PC-3 (cell line): Measurements from ENCODE around the gene LRP5. TPM values are rescaled to one million over a fixed set of nuclear protein-coding genes. Genes with fewer than 3 reads are reported as not detected.

Source experiments
- ATAC-seq: fragments of 200-7000 bp; cut with Tn5 transposase; 2 replicates; pipeline ENCODE4 v1.9.1; 2020; ENCODE audit warnings: mild to moderate bottlenecking, moderate library complexity
- BruUV-seq: library from RNA; stranded (reverse); fragments of 400-500 nt; replicated peaks from 2 replicates; lab custom pipeline; 2021; lab: Mats Ljungman, UMichigan
- CTCF ChIA-PET: fragments of 300-600 bp; sonication (Branson Sonifier 250); formaldehyde crosslinking; loops from one replicate; lab custom pipeline; 2022; ENCODE audit warnings: antibody characterized with exemption; lab: Charles Lee
- POLR2A ChIA-PET: fragments of 300-600 bp; sonication (Branson Sonifier 250); formaldehyde crosslinking; loops from one replicate; lab custom pipeline; 2022; ENCODE audit warnings: antibody characterized with exemption; ENCODE audit not compliant: unreplicated experiment; lab: Charles Lee
- DNase-seq: peaks from one replicate; pipeline ENCODE4 v3.0.0-alpha.2; 2015
- H2AFZ ChIP-seq: fragments of 300-600 bp; sonication (generic); 2 replicates; pipeline ENCODE4 v1.6.0; 2016; ENCODE audit warnings: antibody characterized with exemption, low read length
- H3F3A ChIP-seq: fragments of 300-600 bp; sonication (generic); one replicate; pipeline ENCODE4 v1.6.0; 2017; ENCODE audit warnings: antibody characterized with exemption, low read length, control low read depth, mild to moderate bottlenecking; ENCODE audit not compliant: unreplicated experiment
- H3K27ac ChIP-seq: fragments of 300-600 bp; sonication (generic); 2 replicates; pipeline ENCODE4 v1.5.1; 2016; ENCODE audit warnings: mild to moderate bottlenecking, low read length
- H3K27me3 ChIP-seq: fragments of 300-600 bp; sonication (generic); 2 replicates; pipeline ENCODE4 v1.6.1; 2016; ENCODE audit warnings: low read length, mixed read lengths
- H3K36me3 ChIP-seq: fragments of 300-600 bp; sonication (generic); 2 replicates; pipeline ENCODE4 v1.6.1; 2016; ENCODE audit warnings: low read depth, mixed run types, low read length, mixed read lengths
- H3K4me1 ChIP-seq: fragments of 300-600 bp; sonication (generic); 2 replicates; pipeline ENCODE4 v1.5.1; 2016; ENCODE audit warnings: low read length; ENCODE audit not compliant: insufficient read depth
- H3K4me2 ChIP-seq: fragments of 300-600 bp; sonication (generic); 2 replicates; pipeline ENCODE4 v1.6.0; 2016; ENCODE audit warnings: low read length
- H3K4me3 ChIP-seq: fragments of 300-600 bp; sonication (generic); 2 replicates; pipeline ENCODE4 v1.5.1; 2016; ENCODE audit warnings: mild to moderate bottlenecking, low read length, mixed read lengths
- H3K79me2 ChIP-seq: fragments of 300-600 bp; sonication (generic); 2 replicates; pipeline ENCODE4 v1.6.1; 2017; ENCODE audit warnings: low read length, mixed read lengths
- H3K9ac ChIP-seq: fragments of 300-600 bp; sonication (generic); 2 replicates; pipeline ENCODE4 v1.6.0; 2016; ENCODE audit warnings: mild to moderate bottlenecking, low read length
- H3K9me2 ChIP-seq: fragments of 300-600 bp; sonication (generic); replicated peaks from 2 replicates; pipeline ENCODE4 v1.6.1; 2016; ENCODE audit warnings: mixed run types, low read length, mixed read lengths
- H3K9me3 ChIP-seq: fragments of 300-600 bp; sonication (generic); 2 replicates; pipeline ENCODE4 v1.6.1; 2016; ENCODE audit warnings: low read length, mixed read lengths
- H4K20me1 ChIP-seq: fragments of 300-600 bp; sonication (generic); 2 replicates; pipeline ENCODE4 v1.6.1; 2016; ENCODE audit warnings: low read length, mixed read lengths
- CTCF ChIP-seq: fragments of 300-600 bp; sonication (generic); conservative IDR thresholded peaks from 2 replicates; pipeline ENCODE4 v1.5.1; 2017; ENCODE audit warnings: antibody characterized with exemption, low read depth, mild to moderate bottlenecking, low read length
- EZH2 ChIP-seq: fragments of 300-600 bp; sonication (generic); IDR thresholded peaks from one replicate; pipeline ENCODE4 v1.6.1; 2017; ENCODE audit warnings: antibody characterized with exemption, mild to moderate bottlenecking, low read length; ENCODE audit not compliant: unreplicated experiment
- EZH2phosphoT487 ChIP-seq: fragments of 300-600 bp; sonication (generic); IDR thresholded peaks from 2 replicates; pipeline ENCODE4 v1.6.1; 2018; ENCODE audit warnings: mild to moderate bottlenecking, antibody characterized with exemption, low read length, borderline replicate concordance
- intact Hi-C: fragments of 100-400 bp; cut with micrococcal nuclease; formaldehyde crosslinking; loops from 2 replicates; pipeline ENCODE4 v1.9.0; 2023
- total RNA-seq: library from RNA; depleted of rRNA; stranded (reverse); fragments of >200 nt; gene quantifications from 2 replicates; pipeline ENCODE4 v1.2.3, GENCODE V29; 2014

Gene LRP5
- total RNA-seq, 1 experiment from 2014 or later: 64.3 TPM

DNA sequence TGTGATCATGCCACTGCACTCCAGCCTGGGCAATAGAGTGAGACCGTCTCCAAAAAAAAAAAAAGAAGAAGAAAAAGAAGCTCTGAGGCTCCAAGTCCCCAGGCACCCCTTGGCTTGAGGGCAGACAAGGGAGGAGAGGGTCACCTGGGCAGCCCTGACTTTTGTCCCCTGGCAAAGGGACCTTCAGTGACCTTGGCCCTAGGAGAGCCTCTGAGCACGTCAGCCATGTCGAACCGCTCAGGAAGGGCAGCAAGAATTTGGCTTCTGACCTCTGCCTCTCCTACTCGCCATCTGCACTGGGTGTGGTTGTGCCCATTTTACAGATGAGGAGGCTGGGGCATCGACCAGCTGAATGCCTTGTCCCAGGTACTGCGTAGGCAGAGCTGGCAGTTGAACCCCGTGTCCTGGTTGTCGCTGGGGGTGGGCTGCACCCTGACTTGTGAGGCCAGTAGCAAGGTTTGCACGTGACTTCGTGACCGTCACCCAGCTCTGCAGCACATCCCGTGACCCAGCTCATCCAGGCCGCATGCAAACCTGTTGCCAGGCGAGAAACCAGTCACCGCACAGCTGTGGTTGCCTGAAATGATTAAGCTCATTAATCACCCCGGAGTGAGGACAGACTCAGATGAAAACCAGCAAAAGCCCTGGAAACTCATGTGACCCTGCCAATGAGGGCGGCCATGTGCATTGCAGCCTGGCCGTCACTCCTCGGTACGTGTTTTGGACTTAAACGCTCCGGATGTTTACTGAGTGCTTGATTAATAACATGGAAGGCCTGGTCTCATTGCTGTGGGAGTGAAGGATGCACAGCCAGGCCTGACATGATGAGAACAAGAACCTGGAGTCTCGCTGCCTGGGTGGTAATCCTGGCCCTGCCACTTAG lies 100.4 kb downstream of the LRP5 start:
- Histone ChIP-seq H3K4me2 (no peak overlapping the region), H3K79me2 (no peaks in the 10 kb centered on the region), H3K9me3 (no peaks in the 10 kb centered on the region), H3K27me3 (no peaks in the 10 kb centered on the region), H3K9me2 (no peaks in the 10 kb centered on the region), H3K4me1 (no peaks in the 10 kb centered on the region), H2AFZ (no peak overlapping the region), H4K20me1 (no peaks in the 10 kb centered on the region), H3F3A (no peaks in the 10 kb centered on the region), H3K36me3 (peaks cover 47% of the 10 kb centered on the region; the same call in 1 of the 2 replicates), H3K4me3 (no peak overlapping the region), H3K27ac (no peak overlapping the region), H3K9ac (no peak overlapping the region)
- POLR2A ChIA-PET: interaction anchor here (0.6 kb wide), 1 partner anchor 710 kb away, joined by 3 read pairs; no protein-coding TSS in a partner anchor
- no peak for TF ChIP-seq EZH2
- ATAC-seq: no peak
- intact Hi-C loops: no loop called here
- DNase-seq: no peak
- CTCF ChIA-PET: no interaction called here
- no TSS peak for BruUV-seq

- Histone ChIP-seq H3K4me3 (no peak overlapping the region), H2AFZ (no peak overlapping the region), H3K9ac (no peak overlapping the region), H3K9me3 (no peaks in the 10 kb centered on the region), H3K9me2 (no peaks in the 10 kb centered on the region), H4K20me1 (no peaks in the 10 kb centered on the region), H3K4me1 (no peaks in the 10 kb centered on the region), H3K27me3 (no peaks in the 10 kb centered on the region), H3K36me3 (peaks cover 50% of the 10 kb centered on the region), H3F3A (no peaks in the 10 kb centered on the region), H3K79me2 (no peaks in the 10 kb centered on the region), H3K4me2 (no peak overlapping the region), H3K27ac (no peak overlapping the region)
- POLR2A ChIA-PET: no interaction called here
- BruUV-seq: no TSS peak
- no peak for ATAC-seq
- TF ChIP-seq CTCF (no peak), EZH2 (no peak), EZH2phosphoT487 (no peak)
- intact Hi-C loops: no loop called here
- CTCF ChIA-PET: no interaction called here
- no peak for DNase-seq
Measured at GRCh38 chr11:68413591-68413999, 101.2 kb downstream of the LRP5 start.

DNA sequence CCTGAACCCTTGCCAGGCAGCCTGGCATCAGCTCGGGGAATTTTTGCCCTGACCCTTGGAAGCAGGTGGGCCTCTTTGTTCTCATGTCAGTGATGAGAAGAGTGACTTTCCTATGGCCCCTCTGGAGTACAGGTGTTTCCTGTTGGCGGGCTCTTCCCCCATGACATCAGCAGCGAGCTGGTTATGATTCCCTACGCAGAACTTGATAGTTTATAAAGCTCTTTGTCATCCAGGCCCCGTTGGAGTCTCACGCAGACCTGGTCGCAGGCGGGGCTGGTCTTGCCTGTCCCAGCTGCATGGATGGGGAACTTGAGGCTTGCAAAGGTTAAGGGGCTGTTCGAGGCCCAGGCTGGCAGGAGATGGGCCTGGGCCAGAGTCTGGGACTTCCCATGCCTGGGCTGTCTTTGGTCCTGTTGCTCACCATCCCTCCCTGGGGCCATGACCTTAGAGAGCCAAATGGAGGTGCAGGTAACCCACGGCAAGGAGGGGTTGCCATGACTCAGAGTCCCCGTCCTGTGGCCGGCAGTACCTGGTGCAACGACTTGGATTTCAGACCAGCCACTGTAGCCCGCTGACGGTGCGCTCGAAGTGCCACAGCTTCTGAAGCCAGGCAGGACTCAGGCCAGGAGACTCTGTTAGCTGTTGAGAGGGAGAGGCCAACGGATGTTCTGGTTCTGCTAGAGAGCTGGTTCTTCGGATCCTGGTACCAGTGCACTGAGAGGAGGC lies 102.3 kb downstream of the LRP5 start:
- H3K36me3 ChIP-seq: peaks cover 50% of the 10 kb centered on the region

More for the DNA sequence above, 102.3 kb downstream of the LRP5 start:
- POLR2A ChIA-PET: no interaction called here
- no peaks in the 10 kb centered on the region for H3K9me2 ChIP-seq
- no peaks in the 10 kb centered on the region for H3K9me3 ChIP-seq
- no peak overlapping the region for H3K4me2 ChIP-seq
- CTCF ChIA-PET: no interaction called here
- H3K4me1 ChIP-seq: no peaks in the 10 kb centered on the region
- H3F3A ChIP-seq: no peaks in the 10 kb centered on the region
- no peaks in the 10 kb centered on the region for H3K79me2 ChIP-seq
- no peak overlapping the region for H3K4me3 ChIP-seq
- H2AFZ ChIP-seq: no peak overlapping the region
- ATAC-seq: no peak
- BruUV-seq: no TSS peak
- no peaks in the 10 kb centered on the region for H4K20me1 ChIP-seq
- intact Hi-C loops: no loop called here
- no peak for TF ChIP-seq EZH2phosphoT487
- TF ChIP-seq EZH2: no peak
- no peak for TF ChIP-seq CTCF
- DNase-seq: no peak
- H3K27me3 ChIP-seq: no peaks in the 10 kb centered on the region
- H3K9ac ChIP-seq: no peak overlapping the region
- no peak overlapping the region for H3K27ac ChIP-seq
